ENCODE results near the gene CCDC102B.

- no peak for TF ChIP-seq CTCF (IDR thresholded peaks at IDR 0.05)
- TF ChIP-seq EZH2 (IDR thresholded peaks at IDR 0.05; ENCODE audit: borderline replicate concordance, insufficient read depth, low read depth, low read length, poor library complexity, severe bottlenecking): no peak
Measured at GRCh38 chr18:68841301-68841700, 43.4 kb downstream of the CCDC102B start.
